ENCODE results near the gene KRT17. TPM values are rescaled to one million over a fixed set of nuclear protein-coding genes. Genes with fewer than 3 reads are reported as not detected.
A peak's percentile ranks its signal among the peaks of the same experiment; 100 is the strongest.
"Not testable (repeated sequence)": the region's sequence is repeated elsewhere in the genome, so short reads cannot be mapped to it uniquely, and the experiment has no call there.

KRT17 gene
- total RNA-seq, 1 donor from 2014 or later = not detected

DNA sequence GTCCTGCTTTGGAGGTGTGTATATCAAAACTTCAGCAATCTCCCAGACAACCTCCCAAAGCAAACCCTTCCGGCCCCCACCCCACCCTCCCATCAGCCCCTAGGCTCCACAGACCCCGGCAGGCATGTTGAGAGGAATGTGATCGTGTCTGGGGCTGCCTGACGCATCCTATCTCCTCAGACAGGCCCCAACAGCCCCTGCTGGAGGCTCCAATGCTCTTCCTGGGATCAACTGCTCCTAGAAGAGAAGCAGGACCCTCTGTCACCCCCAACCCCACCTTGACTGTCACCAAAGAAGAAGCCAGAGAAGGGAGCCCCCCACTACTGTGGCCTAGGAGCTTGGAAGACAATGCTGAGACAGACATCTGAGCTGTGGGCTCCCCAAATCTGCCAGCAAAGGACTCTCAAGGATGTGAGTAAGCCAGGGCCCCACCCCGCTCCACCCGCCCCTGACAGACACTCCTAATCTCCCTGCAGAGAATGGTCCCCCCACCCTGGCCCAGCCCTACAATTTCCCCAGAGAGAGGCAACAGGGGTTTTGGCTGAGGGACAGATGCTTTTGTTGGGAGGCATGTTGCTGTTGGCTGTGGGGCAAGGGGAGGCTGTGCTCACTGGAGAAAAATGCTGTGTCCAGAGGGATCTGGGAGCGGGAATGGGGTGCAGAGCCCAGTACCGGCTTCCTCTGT lies 36.1 kb downstream of the KRT17 start:
- no peak for DNase-seq (ENCODE audit: low read depth, low spot score)
- no peak for TF ChIP-seq CTCF (conservative IDR thresholded peaks at IDR 0.05)
- Mint-ChIP-seq H3K4me3 (no peak overlapping the region), H3K27ac (ENCODE audit: unreplicated experiment) (no peak overlapping the region), H3K4me1 (no peaks in the 10 kb centered on the region), H3K27me3 (ENCODE audit: low read depth) (peaks cover 2% of the 10 kb centered on the region), H3K9me3 (no peaks in the 10 kb centered on the region), H3K36me3 (ENCODE audit: low read depth) (no peaks in the 10 kb centered on the region)

GRCh38 chr17:41586863-41587495 lies 37.4 kb downstream of the KRT17 start, which contains the start of gene KRT14:
KRT14 (minus strand) TSS chr17:41586895; CDS start chr17:41586834, 61 bp downstream.
- no peaks in the 10 kb centered on the region for H3K36me3 Mint-ChIP-seq (ENCODE audit: low read depth)
- TF ChIP-seq CTCF (conservative IDR thresholded peaks at IDR 0.05) = no peak
- H3K4me3 Mint-ChIP-seq = no peak within 1 kb of the TSS
- H3K9me3 Mint-ChIP-seq = no peaks in the 10 kb centered on the region
- no peaks in the 10 kb centered on the region for H3K4me1 Mint-ChIP-seq
- H3K27me3 Mint-ChIP-seq (ENCODE audit: low read depth) = peaks cover 5% of the 10 kb centered on the region
- no peak for DNase-seq (ENCODE audit: low read depth, low spot score)
- H3K27ac Mint-ChIP-seq (ENCODE audit: unreplicated experiment) = peak within 1 kb of the TSS; percentile 71

- H3K4me3 Mint-ChIP-seq = no peak overlapping the region
- TF ChIP-seq CTCF (conservative IDR thresholded peaks at IDR 0.05) = no peak
- H3K4me1 Mint-ChIP-seq = no peaks in the 10 kb centered on the region
- peaks cover 2% of the 10 kb centered on the region for H3K9me3 Mint-ChIP-seq
- H3K36me3 Mint-ChIP-seq (ENCODE audit: low read depth) = no peaks in the 10 kb centered on the region
- DNase-seq (ENCODE audit: low read depth, low spot score) = no peak
- peaks cover 11% of the 10 kb centered on the region for H3K27me3 Mint-ChIP-seq (ENCODE audit: low read depth)
- peak overlapping the region; percentile 71 for H3K27ac Mint-ChIP-seq (ENCODE audit: unreplicated experiment)
Measured at GRCh38 chr17:41585301-41586056, 38.9 kb downstream of the KRT17 start.

DNA sequence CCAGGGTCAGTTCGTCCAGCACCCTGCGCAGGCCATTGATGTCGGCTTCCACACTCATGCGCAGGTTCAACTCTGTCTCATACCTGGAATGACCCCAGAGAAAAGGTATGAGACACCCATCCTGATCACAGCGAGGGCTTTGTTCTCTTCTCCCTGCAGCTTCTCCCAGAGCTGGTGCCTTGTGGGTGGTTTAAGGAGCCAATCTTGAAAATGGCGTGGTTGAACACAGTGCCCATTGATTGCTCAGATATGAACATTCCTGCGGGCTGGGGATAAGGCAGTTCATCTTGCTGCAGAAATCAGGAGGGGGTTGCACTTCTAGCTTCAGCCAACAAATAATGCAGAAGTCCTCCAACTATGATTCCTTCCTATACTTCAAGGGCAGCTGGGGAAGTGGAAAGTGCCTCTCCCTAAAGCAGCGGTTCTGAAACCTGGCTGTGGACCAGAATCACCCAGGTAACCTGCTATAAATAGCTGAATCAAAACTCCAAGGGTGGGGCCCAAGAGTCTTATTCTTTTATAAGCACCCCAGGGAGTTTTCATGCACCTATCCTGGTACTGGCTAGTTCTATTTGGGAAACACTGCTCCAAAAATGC lies 39.9 kb downstream of the KRT17 start:
- not testable (repeated sequence) for H3K4me3 Mint-ChIP-seq; DNase-seq (ENCODE audit: low read depth, low spot score); H3K9me3 Mint-ChIP-seq; H3K4me1 Mint-ChIP-seq; H3K36me3 Mint-ChIP-seq (ENCODE audit: low read depth); H3K27ac Mint-ChIP-seq (ENCODE audit: unreplicated experiment)
- H3K27me3 Mint-ChIP-seq (ENCODE audit: low read depth) = peaks cover 11% of the 10 kb centered on the region

GRCh38 chr17:41583137-41584127 lies 40.9 kb downstream of the KRT17 start:
- Mint-ChIP-seq H3K9me3 (peaks cover 2% of the 10 kb centered on the region), H3K4me1 (no peaks in the 10 kb centered on the region), H3K4me3 (no peak overlapping the region), H3K36me3 (ENCODE audit: low read depth) (no peaks in the 10 kb centered on the region), H3K27ac (ENCODE audit: unreplicated experiment) (no peak overlapping the region), H3K27me3 (ENCODE audit: low read depth) (peaks cover 14% of the 10 kb centered on the region)
- no peak for TF ChIP-seq CTCF (conservative IDR thresholded peaks at IDR 0.05)
- DNase-seq (ENCODE audit: low read depth, low spot score) = no peak

DNA sequence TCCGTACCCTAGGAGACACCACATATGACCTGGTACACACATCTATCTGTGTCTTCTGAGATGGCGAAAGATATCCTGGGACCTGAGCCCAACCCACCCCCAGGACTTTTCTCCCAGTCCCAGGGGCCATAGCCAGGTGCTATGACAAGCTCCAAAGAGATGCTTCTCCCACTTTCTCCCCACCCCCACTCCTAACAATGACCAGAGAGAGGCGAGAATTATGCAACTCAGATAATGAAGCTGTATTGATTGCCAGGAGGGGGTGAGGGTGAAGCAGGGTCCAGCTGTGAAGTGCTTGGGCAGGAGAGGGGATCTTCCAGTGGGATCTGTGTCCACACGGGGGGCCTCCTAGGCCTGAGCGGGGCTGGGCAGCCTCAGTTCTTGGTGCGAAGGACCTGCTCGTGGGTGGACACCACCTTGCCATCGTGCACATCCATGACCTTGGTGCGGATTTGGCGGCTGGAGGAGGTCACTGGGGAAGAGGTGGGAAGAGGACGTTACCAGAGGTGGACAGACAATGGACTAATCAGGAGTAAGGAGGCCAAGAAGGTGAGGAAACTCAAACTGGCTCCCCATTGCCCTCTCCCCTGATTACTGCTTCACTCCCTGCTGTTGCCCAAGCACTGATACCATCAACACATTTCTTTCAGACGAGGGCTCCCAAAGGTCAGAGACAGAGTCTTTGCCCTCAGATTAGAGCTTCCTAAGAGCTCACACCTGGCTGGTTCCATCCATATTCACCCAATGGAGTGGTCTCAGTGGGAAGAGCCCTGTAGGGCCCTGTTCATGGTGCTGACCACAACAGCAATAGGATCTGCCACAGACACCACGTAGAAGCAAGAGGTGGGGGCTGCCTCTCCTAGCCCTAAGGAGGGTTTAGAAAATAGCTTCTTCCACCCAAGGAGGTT lies 42.1 kb downstream of the KRT17 start:
- not testable (repeated sequence) for H3K4me3 Mint-ChIP-seq; H3K4me1 Mint-ChIP-seq; H3K36me3 Mint-ChIP-seq (ENCODE audit: low read depth); H3K9me3 Mint-ChIP-seq; DNase-seq (ENCODE audit: low read depth, low spot score); H3K27ac Mint-ChIP-seq (ENCODE audit: unreplicated experiment)
- H3K27me3 Mint-ChIP-seq (ENCODE audit: low read depth) = peaks cover 18% of the 10 kb centered on the region

Data from neural crest cell (in vitro differentiated cells).